Effector CD8-positive, alpha-beta T cell (primary cell): ENCODE data around the gene RENBP.

ENCODE experiments used
- DNase-seq: peaks from one replicate; lab custom pipeline; 2025; lab: John Stamatoyannopoulos, UW

RENBP gene

DNA sequence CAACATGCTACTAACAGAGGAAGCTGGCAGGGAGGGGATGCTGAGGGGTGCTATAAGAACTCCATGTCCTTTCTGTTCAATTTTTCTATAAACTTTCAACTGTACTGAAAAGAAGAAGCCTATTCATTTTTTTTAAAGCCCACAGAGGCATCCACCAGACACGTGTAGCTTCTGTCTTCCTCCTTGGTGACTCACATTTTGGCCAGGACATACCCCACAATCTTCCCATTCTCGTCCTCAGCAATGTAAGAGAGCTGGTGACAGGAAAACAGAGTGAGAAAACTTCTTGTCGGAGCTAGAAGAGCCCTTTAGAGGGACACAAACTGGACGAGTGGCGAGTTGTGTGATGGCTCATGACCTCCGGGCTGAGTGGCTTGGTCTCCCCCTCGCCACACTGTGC is 10.7 kb downstream of the RENBP start:
- no peak for DNase-seq

GRCh38 chrX:153932220-153932915 is 12.1 kb downstream of the RENBP start:
- no peak for DNase-seq

DNA sequence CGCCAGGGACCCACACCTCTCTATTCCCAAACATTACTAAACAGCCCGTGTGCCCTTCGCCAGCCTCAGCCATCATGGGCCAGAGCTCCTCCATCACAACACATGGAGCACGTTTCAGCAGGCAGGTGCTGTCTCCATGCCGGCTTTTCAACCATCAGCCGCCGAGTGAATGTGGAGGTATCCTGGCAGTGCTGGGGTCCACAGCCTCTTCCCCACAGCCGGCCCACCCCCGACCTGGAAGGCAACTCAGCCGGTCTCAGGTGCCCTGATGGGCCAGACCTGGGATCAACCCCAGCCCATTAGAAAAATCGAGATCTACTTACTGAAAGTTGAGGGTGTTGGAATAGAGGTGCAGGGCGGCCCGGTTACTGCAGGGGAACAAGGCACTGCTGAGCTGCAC is 12.7 kb downstream of the RENBP start:
- no peak for DNase-seq

DNA sequence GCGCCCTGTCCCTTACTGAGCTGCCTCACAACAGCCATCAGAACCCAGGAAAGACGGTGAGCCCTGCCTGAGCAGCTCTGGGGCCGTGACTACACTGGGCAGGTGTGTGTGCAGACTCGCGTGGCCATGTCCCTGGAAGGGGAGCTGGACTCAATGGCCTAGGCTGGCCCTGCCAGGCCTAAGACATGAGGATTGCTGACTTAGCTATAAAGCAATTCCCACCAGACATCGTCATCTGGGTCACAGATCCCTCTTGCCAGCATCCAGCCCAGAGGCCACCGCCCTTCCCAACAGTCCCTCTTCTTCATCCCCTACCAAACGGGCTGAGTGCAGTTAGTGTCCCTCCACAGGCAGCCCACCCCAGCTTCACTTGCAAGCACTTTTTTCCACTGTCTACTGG is 13.3 kb downstream of the RENBP start:
- DNase-seq: no peak

- DNase-seq: no peak
Measured at GRCh38 chrX:153930011-153930910, 14.2 kb downstream of the RENBP start.

DNA sequence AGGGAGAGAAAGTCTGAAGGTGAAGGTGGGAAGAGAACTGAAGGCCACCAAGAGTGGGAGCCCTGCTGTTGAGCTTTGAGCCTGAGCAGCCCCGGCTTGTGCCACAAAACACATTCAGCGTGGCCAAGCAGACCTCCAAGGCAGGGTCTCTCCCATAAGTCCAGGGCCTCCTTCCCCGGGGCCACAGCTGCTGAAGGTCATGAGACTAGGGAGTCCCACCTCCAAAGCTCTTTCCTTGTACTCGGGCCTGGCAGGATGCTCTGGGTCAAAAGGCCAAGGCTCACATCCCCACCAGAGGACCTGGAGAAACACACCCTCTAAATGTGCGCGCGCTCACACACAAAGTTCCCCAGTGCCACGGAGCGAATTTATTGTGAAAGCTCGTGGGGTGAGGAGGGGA is 14.9 kb downstream of the RENBP start:
- no peak for DNase-seq

DNA sequence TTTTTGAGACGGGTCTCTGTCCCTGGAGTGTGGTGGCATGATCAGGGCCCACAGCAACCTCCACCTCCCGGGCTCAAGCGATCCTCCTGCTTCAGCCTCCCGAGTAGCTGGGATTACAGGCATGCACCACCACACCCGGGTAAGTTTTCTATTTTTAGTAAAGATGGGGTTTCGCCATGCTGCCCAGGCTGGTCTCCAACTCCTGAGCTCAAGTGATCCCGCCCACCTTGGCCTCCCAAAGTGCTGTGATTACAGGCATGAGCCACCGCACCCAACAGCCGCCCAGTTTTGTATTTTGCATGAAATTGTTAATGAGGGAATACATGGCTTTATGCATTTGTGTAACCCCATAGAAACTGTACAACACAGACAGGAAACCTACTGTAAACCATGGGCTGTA is 15.6 kb downstream of the RENBP start:
- no peak for DNase-seq

DNA sequence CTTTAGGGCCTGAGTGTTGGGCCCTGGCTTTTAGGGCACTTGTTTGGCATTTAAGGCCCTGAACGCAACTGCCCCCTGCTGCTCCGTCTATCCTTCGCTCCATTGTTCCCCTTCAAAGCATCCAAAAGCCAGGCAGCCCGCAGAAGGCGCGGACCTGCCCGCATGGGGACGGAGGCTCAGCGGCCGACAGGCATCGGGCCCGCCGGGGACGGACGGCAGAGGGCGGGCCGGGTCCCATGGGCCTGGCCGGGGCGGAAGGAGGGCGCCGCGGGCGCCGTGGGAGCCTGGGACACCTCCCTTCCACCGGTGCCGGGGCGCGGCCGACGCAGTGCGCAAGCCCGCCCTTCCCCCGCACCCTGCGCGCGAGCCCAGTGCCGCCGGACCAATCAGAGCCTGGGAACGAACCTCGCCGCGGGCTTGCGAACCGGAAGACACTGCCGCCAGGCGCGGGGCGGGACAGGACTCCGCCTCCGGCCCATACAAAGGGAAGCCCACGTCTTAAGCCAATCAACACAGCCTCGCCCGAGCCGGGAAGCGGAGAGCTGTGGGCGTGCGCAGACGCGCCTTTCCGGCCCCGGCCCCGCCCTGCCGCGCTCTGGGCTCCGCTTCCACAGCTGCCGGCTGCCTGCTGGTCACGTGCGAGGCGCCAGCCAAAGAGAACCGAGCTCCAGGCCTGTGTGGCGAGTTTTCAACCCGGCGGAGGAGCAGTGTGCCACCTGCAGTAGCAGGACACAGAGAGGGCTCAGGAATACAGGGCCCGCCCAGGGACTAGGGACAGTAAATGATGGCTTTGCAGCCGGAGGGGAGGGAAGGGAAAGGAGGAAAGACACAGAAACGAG is 16.3 kb downstream of the RENBP start:
- DNase-seq: peak; percentile 85

GRCh38 chrX:153927672-153927921 is 16.8 kb downstream of the RENBP start:
- no peak for DNase-seq

- DNase-seq: peak; percentile 63
Measured at GRCh38 chrX:153926858-153927671, 17.4 kb downstream of the RENBP start.

GRCh38 chrX:153926552-153926857 is 17.9 kb downstream of the RENBP start:
- DNase-seq: no peak

DNA sequence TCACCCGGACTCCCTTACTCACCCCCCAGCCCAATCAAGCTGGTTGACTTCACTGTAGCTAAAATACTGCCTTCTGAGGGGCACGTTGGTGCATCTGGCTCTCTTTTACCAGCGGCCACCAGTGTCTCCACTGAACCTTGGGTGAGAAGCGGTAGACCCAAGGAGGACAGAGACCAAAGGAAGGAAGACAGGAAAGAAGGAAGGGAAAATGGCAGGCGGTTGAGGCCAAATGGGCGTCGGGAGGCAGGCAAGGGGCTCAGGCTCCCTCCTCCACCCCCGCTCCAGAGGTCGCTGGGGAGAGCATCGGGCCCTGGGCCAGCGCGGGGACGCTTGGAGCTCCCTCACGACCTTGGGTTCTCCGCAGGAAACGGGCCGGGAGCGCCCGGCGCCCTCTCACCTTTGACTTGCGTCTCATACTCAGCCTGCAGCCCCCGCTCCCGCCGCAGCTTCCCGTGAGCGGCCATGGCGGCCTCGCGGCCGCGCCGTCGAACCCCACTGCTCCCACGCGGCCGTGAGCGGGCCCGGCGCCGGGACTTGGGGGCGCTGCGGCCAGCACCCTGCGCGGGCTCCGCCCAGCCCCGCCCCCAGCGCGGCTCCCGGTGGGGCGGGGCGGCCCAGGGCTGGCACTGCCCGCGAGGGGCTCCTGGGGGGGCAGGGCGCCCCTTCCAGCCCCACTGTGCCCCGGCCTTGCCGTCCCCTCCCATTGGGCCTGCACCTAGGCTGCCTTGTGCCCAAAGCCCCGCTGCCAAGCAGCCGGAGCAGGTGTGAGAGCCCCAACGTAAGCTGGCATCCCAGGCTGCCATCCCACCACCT is 18.5 kb downstream of the RENBP start, which contains the start of gene ARHGAP4:
Gene ARHGAP4 (minus strand): TSS at position 526 of the 813 bp plus-strand sequence. CDS start 62 bp downstream, at position 464.
- DNase-seq: peak; percentile 28

DNA sequence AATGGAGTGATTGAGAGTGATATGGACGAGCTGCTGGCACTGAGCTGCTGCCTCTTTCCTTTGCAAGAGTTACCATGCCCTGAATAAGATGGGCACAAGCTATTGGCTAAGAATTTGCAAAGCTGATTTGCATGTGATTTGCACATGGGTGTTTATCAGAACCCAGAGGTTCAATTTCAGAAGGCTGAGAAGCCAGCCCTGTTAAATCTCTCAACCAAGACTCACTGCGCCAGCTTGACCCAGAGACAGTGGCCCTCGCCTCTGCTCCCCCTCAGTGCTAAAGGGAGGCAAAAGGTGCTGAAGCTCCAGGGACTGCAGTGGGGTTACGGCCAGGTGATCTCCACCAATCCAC is 19.1 kb downstream of the RENBP start:
- DNase-seq: no peak

DNA sequence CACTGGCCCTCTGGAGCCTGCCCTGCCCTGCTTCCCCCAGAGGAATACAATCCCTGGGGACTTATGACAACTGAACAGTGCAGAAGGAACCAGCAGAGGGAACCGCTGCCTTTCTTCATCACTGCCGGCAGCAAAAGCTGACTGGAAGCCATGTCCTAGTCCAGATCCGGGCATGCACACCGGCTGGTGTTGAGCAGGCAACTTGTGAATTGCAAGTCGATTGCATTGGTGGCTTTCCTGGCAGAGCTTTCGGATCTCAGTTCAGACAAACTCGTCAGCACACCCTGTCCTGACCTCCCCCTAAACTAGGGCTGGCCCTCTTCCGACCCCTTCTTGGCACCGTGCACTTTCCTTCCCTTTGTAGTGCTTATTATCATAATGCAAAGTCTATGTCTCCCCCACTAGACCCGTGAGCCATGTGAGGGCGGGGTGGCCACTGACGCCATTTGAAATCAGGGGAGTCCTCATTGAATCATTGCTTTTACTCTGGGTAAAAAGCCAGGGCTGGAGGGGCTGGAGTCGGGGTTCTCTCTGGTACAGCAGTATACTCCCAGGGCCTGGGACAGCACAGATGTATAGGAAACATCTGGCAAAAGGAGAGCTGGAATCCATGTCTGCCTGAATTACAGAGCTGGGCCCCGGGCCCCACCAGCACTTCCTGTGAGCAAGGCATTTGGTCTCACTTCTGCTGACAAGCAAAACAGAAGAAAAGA is 20.1 kb downstream of the RENBP start:
- DNase-seq: peak; percentile 32

DNA sequence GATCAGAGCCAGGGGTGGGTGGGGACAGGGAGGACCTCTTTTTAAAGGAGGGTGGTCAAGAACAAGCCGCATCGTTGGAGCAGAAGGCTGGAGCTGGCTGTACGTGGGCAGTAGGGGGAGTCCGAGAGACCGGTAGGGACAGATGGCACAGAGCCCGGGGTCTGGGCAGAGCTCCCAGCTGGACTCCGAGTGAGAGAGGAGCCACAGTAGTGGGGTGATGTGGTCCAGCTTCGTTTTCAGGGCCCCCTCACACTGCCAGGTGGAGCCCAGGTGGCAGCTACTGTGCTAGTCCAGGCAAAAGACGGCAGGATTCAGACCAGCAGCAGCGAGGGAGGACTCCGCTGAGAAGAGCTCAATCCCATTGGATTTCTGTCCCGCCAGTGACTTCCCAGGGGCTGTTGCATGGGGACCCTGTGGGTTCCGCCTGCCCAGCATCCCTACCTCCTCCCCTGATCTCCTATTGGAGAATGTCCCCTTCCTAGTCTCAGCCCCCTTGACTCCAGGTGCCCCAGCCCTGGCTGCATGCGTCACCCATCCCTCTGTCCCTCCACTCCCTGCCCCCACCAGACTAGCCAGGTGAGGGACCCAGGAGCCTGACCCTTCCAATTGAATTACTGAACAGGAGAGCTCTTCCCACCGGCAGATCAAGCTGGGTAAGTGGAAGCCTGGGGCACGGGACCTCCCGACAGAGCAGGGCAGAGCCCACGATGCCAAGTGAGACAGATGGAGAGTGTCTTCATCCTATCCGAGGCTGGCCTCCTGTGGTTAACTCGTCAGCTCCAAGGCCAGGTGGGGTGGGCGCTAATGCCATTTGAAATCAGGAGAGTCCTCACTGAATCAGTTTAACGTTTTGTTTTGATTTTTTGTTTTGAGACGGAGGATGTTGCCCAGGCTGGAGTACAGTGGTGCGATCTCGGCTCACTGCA is 21.2 kb downstream of the RENBP start:
- no peak for DNase-seq

GRCh38 chrX:153921511-153922446 is 22.7 kb downstream of the RENBP start:
- DNase-seq: no peak

GRCh38 chrX:153921070-153921469 is 23.4 kb downstream of the RENBP start:
- DNase-seq: no peak

- DNase-seq: no peak
Measured at GRCh38 chrX:153920546-153920945, 23.9 kb downstream of the RENBP start.
